Measurements from ENCODE around the gene OCEL1.

DNA sequence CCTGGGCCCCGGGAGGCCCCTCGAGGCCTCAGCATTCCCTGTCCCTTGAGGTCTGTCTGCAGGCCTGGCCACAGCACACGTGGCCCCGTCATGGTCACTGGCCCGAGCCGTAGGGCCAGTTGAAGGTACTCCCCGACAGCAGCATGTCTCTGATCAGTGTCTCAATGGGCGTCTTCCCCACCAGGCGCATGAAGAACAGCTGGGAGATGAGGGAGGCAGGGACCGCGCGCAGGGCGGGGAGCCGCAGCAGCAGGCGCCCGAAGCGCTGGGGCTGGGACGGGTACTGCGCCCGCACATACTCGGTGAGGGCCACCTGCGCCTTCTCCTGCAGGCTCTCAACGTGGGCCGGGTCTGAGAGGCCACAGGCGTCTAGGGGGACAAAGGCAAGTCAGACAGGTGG is 6.2 kb downstream of the OCEL1 start:
- TF ChIP-seq, protein P1, sequence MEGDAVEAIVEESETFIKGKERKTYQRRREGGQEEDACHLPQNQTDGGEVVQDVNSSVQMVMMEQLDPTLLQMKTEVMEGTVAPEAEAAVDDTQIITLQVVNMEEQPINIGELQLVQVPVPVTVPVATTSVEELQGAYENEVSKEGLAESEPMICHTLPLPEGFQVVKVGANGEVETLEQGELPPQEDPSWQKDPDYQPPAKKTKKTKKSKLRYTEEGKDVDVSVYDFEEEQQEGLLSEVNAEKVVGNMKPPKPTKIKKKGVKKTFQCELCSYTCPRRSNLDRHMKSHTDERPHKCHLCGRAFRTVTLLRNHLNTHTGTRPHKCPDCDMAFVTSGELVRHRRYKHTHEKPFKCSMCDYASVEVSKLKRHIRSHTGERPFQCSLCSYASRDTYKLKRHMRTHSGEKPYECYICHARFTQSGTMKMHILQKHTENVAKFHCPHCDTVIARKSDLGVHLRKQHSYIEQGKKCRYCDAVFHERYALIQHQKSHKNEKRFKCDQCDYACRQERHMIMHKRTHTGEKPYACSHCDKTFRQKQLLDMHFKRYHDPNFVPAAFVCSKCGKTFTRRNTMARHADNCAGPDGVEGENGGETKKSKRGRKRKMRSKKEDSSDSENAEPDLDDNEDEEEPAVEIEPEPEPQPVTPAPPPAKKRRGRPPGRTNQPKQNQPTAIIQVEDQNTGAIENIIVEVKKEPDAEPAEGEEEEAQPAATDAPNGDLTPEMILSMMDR (conservative IDR thresholded peaks at IDR 0.05 in 1 of 2, IDR thresholded peaks at IDR 0.05 in 1 of 2; ENCODE audit: low read depth in 1 of 2, low read length in 2 of 2) = no peak
- TF ChIP-seq EZH2 (IDR thresholded peaks at IDR 0.05; ENCODE audit: low read length, missing control alignments) = no peak

Data from fibroblast of lung (primary cell).